Measurements from ENCODE around the gene SGMS1. TPM values are rescaled to one million over a fixed set of nuclear protein-coding genes. Genes with fewer than 3 reads are reported as not detected.
A peak's percentile ranks its signal among the peaks of the same experiment; 100 is the strongest.
"Not testable (repeated sequence)": the region's sequence is repeated elsewhere in the genome, so short reads cannot be mapped to it uniquely, and the experiment has no call there.

Gene SGMS1
- total RNA-seq, 1 donor from 2014 or later = 14.2 TPM

DNA sequence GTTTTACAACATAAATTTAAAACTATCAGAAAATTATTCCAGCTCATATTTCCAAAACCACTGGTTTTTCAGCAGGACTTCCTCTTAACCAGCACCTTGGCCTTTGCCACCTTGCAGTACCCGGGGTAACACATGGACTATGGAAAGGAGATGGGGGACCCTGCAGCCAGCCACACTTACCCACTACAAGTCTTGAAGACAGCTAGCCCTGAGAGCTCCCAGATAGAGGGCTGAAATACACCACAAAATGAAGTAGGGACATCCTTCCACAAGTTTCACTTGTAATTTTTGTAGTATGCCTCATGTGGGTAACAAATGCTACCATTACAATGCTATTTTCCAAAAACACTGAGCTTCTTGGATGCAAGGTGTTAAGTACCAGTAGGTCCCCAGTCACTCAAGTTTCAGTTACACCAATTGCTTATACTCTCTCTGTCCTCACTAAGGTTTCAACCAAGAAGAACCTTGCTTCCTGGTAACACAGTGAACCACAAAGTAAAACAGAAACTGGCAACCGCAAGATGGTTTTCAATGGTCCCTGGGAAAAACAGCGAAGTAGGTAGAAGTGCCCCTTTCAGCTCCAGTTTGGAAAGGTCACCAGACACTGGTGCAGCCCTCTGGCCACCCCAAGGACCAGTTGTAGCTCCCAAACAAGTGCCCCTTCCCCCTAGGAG is 110.9 kb downstream of the SGMS1 start:
- peak; percentile 86 for DNase-seq
- Mint-ChIP-seq H3K36me3 (ENCODE audit: low read depth) (peaks cover 12% of the 10 kb centered on the region), H3K27ac (peak overlapping the region; percentile 17), H3K9me3 (no peaks in the 10 kb centered on the region), H3K4me1 (peaks cover 56% of the 10 kb centered on the region), H3K27me3 (no peaks in the 10 kb centered on the region), H3K4me3 (peak overlapping the region; percentile 38)
- intact Hi-C loops (cut with micrococcal nuclease) = loop anchor here (1.0 to 5.0 kb wide), 6 partner anchors 12 to 186 kb away; partner anchors contain the start of gene SGMS1

DNA sequence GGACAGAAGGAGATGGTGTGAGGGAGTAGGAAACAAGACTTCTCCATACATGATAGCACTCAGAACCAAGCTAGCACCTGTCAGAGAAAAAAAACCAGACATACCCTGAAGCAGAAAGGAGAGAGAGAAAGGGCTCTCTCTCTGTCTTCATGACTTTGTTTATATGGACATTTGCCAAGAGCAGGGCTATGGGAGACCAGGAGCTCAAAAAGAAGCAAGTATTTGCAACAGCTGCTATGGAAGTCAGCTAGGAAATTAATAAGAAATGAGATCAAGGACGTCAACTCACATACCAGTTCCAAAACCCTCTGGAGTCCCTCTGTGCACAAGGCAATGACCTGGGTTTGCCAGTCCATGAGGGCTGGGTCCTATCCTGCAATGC is 111.6 kb downstream of the SGMS1 start:
- H3K27ac Mint-ChIP-seq = peak overlapping the region; percentile 10
- H3K9me3 Mint-ChIP-seq = no peaks in the 10 kb centered on the region

DNA sequence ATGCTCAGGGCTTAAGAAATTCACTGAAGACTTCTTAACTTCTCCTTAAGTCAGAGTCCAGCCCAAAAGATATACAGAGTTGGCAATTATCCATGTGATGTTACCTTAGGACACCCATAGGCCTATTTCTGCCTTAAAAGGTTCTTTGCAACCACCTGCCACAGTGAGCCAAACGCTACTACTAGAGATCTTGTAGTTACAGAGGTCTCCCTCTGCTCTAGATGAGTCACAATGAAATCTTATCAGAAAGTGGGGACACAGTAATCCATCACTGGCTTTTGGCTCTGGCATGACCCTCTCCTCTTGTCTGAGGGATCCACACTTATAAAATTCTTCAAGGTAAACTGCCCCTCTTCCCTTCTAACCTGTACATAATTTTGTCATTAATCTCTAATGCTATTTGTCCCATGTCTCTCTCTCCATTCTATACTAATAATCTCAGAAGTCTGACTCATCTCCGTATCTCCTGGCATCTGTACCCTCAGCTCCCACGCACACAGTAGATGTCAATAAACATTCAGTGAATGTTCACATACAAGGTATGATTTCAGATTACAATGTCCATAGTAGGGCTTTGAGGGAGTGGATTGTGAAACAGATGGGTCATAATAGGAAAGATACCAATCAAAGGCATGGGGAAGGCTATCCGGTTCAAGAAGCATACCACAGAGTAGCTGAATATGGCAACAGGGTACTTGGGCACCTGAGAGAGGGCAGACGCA is 112.1 kb downstream of the SGMS1 start:
- peak; percentile 56 for DNase-seq
- peaks cover 60% of the 10 kb centered on the region for H3K4me1 Mint-ChIP-seq
- peaks cover 7% of the 10 kb centered on the region for H3K36me3 Mint-ChIP-seq (ENCODE audit: low read depth)
- no peaks in the 10 kb centered on the region for H3K27me3 Mint-ChIP-seq
- peak overlapping the region; percentile 10 for H3K27ac Mint-ChIP-seq
- intact Hi-C loops (cut with micrococcal nuclease) = loop anchor here (2.0 to 5.0 kb wide), 3 partner anchors 15 to 184 kb away; partner anchors contain the start of gene SGMS1
- peak overlapping the region; percentile 18 for H3K4me3 Mint-ChIP-seq
- H3K9me3 Mint-ChIP-seq = no peaks in the 10 kb centered on the region

More for the DNA sequence above, 111.6 kb downstream of the SGMS1 start:
- H3K27me3 Mint-ChIP-seq = no peaks in the 10 kb centered on the region
- intact Hi-C loops (cut with micrococcal nuclease) = loop anchor here (2.0 to 5.0 kb wide), 3 partner anchors 15 to 185 kb away; partner anchors contain the start of gene SGMS1
- peaks cover 9% of the 10 kb centered on the region for H3K36me3 Mint-ChIP-seq (ENCODE audit: low read depth)
- H3K4me3 Mint-ChIP-seq = peak overlapping the region; percentile 18
- H3K4me1 Mint-ChIP-seq = peaks cover 57% of the 10 kb centered on the region
- DNase-seq = no peak

DNA sequence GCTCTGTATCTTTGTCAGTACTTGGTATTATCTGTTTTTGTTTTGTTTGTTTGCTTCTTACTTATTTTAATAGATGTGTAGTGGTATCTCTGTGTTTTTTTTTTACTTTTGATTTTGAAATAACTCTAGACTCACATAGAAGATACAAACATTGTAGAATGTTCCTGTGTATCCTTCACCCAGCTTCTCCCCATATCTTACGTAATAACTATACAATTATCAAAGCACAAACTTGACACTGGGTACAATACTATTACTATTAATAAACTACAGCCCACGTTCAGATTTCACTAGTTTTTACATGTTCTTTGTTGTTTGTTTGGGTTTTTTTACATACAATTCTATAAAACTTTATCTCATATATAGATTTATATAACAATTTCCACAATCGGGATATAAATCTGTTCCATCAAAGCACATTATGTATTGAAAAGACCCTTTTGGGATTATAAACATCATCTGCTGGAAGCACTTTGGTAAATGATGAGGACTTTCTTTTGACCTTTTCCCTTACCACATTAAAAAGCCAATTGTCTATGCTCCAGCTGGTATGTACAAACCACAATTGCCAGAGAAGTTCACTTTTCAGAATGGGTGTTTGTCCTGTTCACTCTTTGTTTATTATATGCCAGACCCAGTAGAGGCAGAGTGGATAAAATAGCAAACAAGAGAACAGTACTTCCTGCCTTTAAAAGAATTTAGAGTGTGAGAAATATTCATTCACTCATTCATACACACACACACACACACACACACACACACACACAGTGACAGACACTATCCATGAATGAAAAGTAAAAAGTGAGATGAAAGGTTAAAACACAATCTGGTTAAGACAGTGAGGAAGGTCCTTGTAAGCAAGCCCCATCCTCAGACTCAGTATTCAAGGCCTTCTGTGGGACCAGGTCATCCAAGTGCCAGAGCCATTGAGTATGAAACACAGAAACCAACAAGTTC is 113.0 kb downstream of the SGMS1 start:
- H3K4me1 Mint-ChIP-seq = peaks cover 65% of the 10 kb centered on the region
- intact Hi-C loops (cut with micrococcal nuclease) = loop anchor here (5.0 kb wide), 1 partner anchor 183 kb away; no protein-coding TSS in a partner anchor
- no peak overlapping the region for H3K27ac Mint-ChIP-seq
- no peaks in the 10 kb centered on the region for H3K9me3 Mint-ChIP-seq
- no peak for DNase-seq
- no peaks in the 10 kb centered on the region for H3K27me3 Mint-ChIP-seq
- peak overlapping the region; percentile 8 for H3K4me3 Mint-ChIP-seq
- peaks cover 8% of the 10 kb centered on the region for H3K36me3 Mint-ChIP-seq (ENCODE audit: low read depth)

DNA sequence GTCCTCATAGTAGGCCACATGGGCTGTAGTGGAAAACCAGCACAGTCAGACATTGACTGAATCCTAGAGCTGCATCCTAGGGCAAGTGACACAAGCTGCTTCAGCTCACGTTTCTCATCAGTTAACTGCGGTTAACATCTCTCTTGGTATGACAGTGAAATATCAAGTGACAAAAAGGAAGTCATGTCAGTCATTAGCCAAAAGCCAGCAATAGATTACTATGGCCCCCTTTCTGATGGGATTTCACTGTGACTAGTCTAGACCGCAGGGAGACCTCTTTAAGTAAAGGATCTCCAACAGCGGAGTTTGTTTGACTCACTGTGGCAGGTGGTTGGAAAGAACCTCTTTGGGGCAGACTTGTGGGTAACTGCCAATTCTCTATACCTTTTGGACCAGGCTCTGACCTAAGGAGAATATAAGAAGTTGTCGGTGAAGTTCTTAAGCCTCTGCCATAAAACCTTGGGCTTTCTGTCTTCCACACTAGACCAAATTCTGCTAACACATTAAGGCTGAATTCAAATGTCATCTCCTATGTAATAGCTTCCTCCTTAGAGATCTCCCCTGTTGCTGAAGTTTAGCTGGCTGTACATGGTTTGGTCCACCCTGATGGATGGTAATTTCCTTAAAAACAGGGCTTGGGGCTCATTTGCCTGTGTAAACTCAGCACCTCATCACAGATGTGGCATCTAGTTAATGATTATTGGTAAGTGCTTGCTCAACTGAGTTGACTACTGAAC is 115.3 kb downstream of the SGMS1 start:
- H3K4me3 Mint-ChIP-seq = no peak overlapping the region
- DNase-seq = peak; percentile 75
- no peaks in the 10 kb centered on the region for H3K27me3 Mint-ChIP-seq
- H3K4me1 Mint-ChIP-seq = peaks cover 66% of the 10 kb centered on the region
- no peak overlapping the region for H3K27ac Mint-ChIP-seq
- no peaks in the 10 kb centered on the region for H3K9me3 Mint-ChIP-seq
- intact Hi-C loops (cut with micrococcal nuclease) = loop anchor here (1.0 kb wide), 1 partner anchor 76 kb away; no protein-coding TSS in a partner anchor
- H3K36me3 Mint-ChIP-seq (ENCODE audit: low read depth) = peaks cover 8% of the 10 kb centered on the region

DNA sequence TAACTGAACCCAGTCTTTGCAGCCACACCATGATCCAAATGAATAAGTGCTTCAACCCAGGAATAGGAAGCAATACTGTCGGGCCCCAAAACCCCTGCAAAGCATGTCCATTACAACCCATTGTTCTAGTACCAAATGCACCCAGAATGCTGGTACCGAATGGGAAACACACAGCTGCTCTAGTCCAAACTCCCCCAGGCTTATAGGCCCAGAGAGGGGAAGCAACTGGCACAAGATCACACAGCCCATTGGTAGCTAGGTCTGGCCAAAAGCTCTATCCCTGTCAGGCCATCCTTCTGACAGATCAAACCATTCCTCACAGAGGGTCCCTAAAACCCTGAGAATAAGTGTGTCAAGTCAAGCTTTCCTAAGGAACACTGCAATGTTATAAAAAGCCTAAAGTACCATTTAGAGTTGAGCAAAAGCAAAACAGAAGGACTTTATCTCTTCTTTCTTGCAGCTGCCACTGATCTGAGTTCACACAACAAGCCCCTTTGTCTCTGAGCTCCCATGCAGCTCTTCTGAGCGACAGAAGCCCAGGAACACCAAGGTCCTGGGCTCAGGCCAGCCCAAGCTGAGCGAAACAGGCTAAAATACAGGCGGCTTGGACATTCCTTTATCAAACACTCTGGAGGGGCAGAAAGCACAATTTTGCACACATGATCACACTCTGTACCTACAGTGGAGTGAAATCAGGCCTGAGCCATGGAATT is 116.7 kb downstream of the SGMS1 start:
- H3K27me3 Mint-ChIP-seq = no peaks in the 10 kb centered on the region
- DNase-seq = no peak
- H3K4me1 Mint-ChIP-seq = peaks cover 65% of the 10 kb centered on the region
- intact Hi-C loops (cut with micrococcal nuclease) = no loop called here
- H3K9me3 Mint-ChIP-seq = no peaks in the 10 kb centered on the region
- H3K27ac Mint-ChIP-seq = no peak overlapping the region
- no peak overlapping the region for H3K4me3 Mint-ChIP-seq
- H3K36me3 Mint-ChIP-seq (ENCODE audit: low read depth) = peaks cover 8% of the 10 kb centered on the region

DNA sequence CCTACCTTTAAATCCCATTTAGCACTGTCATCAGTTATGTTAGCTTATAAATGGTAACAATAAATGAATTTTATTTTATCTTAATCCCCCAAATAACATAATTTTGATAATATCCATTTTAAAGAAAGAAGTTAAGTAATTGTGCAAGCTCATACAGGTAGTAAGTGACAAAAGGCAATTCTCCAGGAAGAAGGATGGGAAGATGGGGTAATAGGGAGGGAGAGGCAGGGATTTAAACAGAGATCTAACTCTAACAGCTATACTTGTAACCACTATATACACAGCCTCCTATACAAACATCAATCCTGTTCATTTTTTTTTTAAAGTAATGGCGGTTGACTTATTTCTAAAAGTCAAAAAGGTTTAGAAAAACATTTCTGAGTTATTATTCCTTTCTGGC is 119.4 kb downstream of the SGMS1 start:
- Mint-ChIP-seq H3K36me3 (ENCODE audit: low read depth) (peaks cover 10% of the 10 kb centered on the region), H3K4me1 (peaks cover 56% of the 10 kb centered on the region), H3K9me3 (no peaks in the 10 kb centered on the region)

DNA sequence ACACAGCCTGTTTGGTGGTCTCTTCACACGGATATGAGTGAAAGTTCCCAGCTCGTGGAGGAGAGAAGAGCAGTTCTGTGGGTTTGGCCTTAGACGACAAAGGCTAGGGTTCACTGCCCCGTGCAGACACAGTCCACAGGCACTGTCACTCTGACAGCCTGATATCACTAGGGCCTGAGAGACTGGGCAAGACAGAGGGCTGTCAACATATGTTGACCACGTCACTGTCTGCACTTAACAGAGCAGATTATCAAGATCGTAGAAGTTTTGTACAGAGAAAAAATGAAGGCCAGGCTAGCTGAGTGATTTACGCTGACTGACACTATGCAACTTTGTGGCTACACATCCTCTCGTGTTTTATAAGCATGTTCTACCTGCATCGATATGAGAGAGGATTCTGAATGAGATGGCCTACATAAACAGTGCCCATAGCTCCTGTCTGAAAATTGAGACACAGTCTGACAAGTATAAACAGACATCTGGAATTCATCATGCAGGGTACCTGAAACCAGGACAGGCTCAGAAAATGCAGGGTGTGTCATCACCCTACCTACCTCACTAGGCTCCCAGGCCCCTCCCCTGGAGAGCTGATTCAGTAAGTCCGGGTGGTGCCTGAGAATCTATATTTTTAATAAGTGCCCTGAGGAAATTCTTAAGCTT is 120.0 kb downstream of the SGMS1 start:
- no peak overlapping the region for H3K27ac Mint-ChIP-seq
- peaks cover 7% of the 10 kb centered on the region for H3K36me3 Mint-ChIP-seq (ENCODE audit: low read depth)
- H3K9me3 Mint-ChIP-seq = no peaks in the 10 kb centered on the region
- no peak overlapping the region for H3K4me3 Mint-ChIP-seq
- peaks cover 50% of the 10 kb centered on the region for H3K4me1 Mint-ChIP-seq
- intact Hi-C loops (cut with micrococcal nuclease) = no loop called here
- no peak for DNase-seq
- H3K27me3 Mint-ChIP-seq = no peaks in the 10 kb centered on the region

More for the DNA sequence above, 119.4 kb downstream of the SGMS1 start:
- H3K27me3 Mint-ChIP-seq = no peaks in the 10 kb centered on the region
- intact Hi-C loops (cut with micrococcal nuclease) = no loop called here
- DNase-seq = no peak
- no peak overlapping the region for H3K27ac Mint-ChIP-seq
- no peak overlapping the region for H3K4me3 Mint-ChIP-seq

DNA sequence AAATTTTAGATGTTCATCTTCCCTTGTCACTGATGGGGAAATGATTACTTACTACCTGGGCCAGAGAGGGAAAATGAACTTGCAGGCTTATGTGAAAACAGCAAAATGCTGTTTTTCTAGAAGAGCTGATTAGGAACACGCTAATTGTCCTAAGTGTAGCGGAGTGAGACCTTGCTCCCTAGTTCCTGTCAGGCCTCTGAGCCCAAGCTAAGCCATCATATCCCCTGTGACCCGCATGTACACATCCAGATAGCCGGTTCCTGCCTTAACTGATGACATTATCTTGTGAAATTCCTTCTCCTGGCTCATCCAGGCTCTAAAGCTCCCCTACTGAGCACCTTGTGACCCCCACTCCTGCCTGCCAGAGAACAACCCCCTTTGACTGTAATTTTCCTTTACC is 120.6 kb downstream of the SGMS1 start:
- intact Hi-C loops (cut with micrococcal nuclease); DNase-seq; H3K9me3 Mint-ChIP-seq; H3K27me3 Mint-ChIP-seq; H3K4me3 Mint-ChIP-seq: not testable (repeated sequence)
- Mint-ChIP-seq H3K27ac (peak overlapping the region; percentile 49), H3K36me3 (ENCODE audit: low read depth) (peaks cover 10% of the 10 kb centered on the region), H3K4me1 (peaks cover 45% of the 10 kb centered on the region)

DNA sequence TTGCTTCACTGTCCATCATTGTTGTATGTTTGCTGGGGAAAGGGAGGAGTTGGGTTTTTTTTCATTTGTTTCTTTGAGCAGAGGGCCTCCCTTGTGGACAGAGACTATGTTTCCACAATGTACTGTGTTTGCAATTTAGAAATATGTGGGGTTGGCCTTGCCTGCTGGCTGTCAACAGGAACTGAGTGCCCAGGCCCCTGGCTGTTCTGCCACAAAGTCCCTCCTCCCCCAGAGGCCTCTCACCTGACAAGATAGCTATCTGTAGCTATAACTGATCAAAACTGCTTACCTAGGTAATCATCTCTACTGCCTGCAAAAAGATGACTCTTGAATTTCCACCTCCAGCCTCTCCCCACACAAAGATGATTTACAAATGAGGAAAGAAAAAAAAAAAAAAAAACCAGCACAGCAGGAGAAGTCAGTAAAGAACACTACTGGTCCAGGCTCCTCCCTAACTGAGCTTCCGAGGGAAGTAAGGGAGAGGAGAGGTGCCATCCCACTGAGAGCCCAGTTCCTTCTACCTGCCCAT is 121.8 kb downstream of the SGMS1 start:
- no peak for DNase-seq
- Mint-ChIP-seq H3K4me1 (peaks cover 51% of the 10 kb centered on the region), H3K27ac (peak overlapping the region; percentile 80), H3K4me3 (peak overlapping the region; percentile 35), H3K9me3 (peaks cover 3% of the 10 kb centered on the region), H3K36me3 (ENCODE audit: low read depth) (peaks cover 16% of the 10 kb centered on the region), H3K27me3 (no peaks in the 10 kb centered on the region)
- intact Hi-C loops (cut with micrococcal nuclease) = loop anchor here (1.0 kb wide), 3 partner anchors 11 to 70 kb away; no protein-coding TSS in a partner anchor

DNA sequence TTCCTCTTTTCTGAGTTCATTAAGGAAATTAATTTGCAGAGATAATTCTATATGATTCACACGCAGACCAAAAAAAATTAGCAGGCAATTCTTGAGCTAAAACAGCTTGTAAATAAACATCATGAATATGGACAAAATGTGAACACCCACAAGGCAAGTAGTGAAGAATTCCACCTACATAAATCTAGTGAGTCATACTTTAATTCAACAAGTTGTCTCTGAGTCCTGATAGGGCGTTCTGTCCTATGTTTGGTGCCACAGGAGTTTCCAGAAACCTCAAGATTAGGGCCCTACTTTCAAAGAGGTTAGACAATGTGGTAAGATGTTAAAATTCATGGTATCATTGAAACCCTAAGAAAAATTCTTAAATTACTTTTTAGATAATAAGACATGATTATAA is 122.3 kb downstream of the SGMS1 start:
- Mint-ChIP-seq H3K27me3 (no peaks in the 10 kb centered on the region), H3K4me1 (peaks cover 53% of the 10 kb centered on the region), H3K36me3 (ENCODE audit: low read depth) (peaks cover 18% of the 10 kb centered on the region), H3K9me3 (peaks cover 8% of the 10 kb centered on the region), H3K27ac (no peak overlapping the region), H3K4me3 (no peak overlapping the region)
- no peak for DNase-seq
- intact Hi-C loops (cut with micrococcal nuclease) = loop anchor here (1.0 kb wide), 3 partner anchors 12 to 69 kb away; no protein-coding TSS in a partner anchor

DNA sequence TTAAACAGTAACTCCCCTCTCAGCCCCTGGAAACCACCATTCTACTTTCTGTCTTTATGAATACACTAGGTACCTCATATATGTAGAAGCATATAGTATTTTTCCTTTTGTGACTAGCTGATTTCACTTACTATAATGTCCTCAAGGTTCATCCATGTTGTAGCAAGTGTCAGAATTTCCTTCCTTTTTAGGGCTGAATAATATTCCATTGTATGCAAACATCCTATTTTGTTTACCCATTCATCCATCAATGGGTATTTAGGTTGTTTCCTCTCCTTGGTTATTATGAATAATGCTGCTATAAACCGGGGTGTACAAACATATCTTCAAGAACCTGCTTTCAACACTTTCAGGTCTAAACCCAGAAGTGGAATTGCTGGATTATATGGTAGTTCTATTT is 125.3 kb downstream of the SGMS1 start:
- DNase-seq = no peak
- H3K9me3 Mint-ChIP-seq = peaks cover 12% of the 10 kb centered on the region
- peak overlapping the region; percentile 2 for H3K27ac Mint-ChIP-seq
- H3K27me3 Mint-ChIP-seq = no peaks in the 10 kb centered on the region
- H3K36me3 Mint-ChIP-seq (ENCODE audit: low read depth) = peaks cover 21% of the 10 kb centered on the region
- peaks cover 48% of the 10 kb centered on the region for H3K4me1 Mint-ChIP-seq
- H3K4me3 Mint-ChIP-seq = no peak overlapping the region
- intact Hi-C loops (cut with micrococcal nuclease) = no loop called here

All from activated CD4-positive, alpha-beta T cell treated with anti-CD3 and anti-CD28 coated beads, Interleukin-2, amount 10 ng/mL, durations not matched to agents 24 days and 14 days (primary cell).